SK-N-SH treated with all-trans-retinoic acid at 6 μM for 48 hours (cell line): ENCODE results near the gene CNGB1.

Experiments used
- ATAC-seq: fragments of 200-7000 bp; cut with Tn5 transposase; 3 replicates; pipeline ENCODE4 v1.9.1; 2020; ENCODE audit warnings: mild to moderate bottlenecking, moderate library complexity
- ARNTL ChIP-seq: fragments of 450-650 bp; formaldehyde crosslinking; IDR thresholded peaks from 2 replicates; pipeline ENCODE4 v1.5.0; 2020; ENCODE audit warnings: low read depth, mild to moderate bottlenecking, moderate library complexity, borderline replicate concordance
- BACH2 ChIP-seq: fragments of 250-450 bp; sonication (Bioruptor Pico); IDR thresholded peaks from 2 replicates; pipeline ENCODE4 v1.9.0; 2021; ENCODE audit warnings: mild to moderate bottlenecking, borderline replicate concordance
- CREB5 ChIP-seq: fragments of 250-450 bp; sonication (Bioruptor Pico); IDR thresholded peaks from 2 replicates; pipeline ENCODE4 v1.5.1; 2020; ENCODE audit warnings: low read depth, mild to moderate bottlenecking, moderate library complexity
- CSDC2 ChIP-seq: fragments of 250-450 bp; sonication (Bioruptor Pico); IDR thresholded peaks from 2 replicates; pipeline ENCODE4 v1.5.0; 2020; ENCODE audit warnings: mild to moderate bottlenecking, moderate library complexity
- ESRRG ChIP-seq: fragments of 250-450 bp; sonication (Bioruptor Pico); IDR thresholded peaks from 2 replicates; pipeline ENCODE4 v1.6.1; 2021; ENCODE audit warnings: mild to moderate bottlenecking
- GLIS3 ChIP-seq: fragments of 250-450 bp; sonication (Bioruptor Pico); IDR thresholded peaks from 2 replicates; pipeline ENCODE4 v1.5.0; 2020; ENCODE audit warnings: mild to moderate bottlenecking, moderate library complexity
- ISL1 ChIP-seq: fragments of 250-450 bp; sonication (Bioruptor Pico); IDR thresholded peaks from 2 replicates; pipeline ENCODE4 v2.1.2; 2022; ENCODE audit warnings: mild to moderate bottlenecking, moderate library complexity
- OSR1 ChIP-seq: fragments of 250-450 bp; sonication (Bioruptor Pico); IDR thresholded peaks from 2 replicates; pipeline ENCODE4 v1.8.0; 2022; ENCODE audit warnings: moderate library complexity, mild to moderate bottlenecking, inconsistent platforms
- POU6F1 ChIP-seq: fragments of 250-450 bp; sonication (Bioruptor Pico); IDR thresholded peaks from 2 replicates; pipeline ENCODE4 v1.8.0; 2021; ENCODE audit warnings: low read depth, mild to moderate bottlenecking, moderate library complexity, borderline replicate concordance
- PPARA ChIP-seq: fragments of 250-450 bp; sonication (Bioruptor Pico); IDR thresholded peaks from 2 replicates; pipeline ENCODE4 v1.5.0; 2020; ENCODE audit warnings: mild to moderate bottlenecking, borderline replicate concordance
- RARB ChIP-seq: fragments of 250-450 bp; sonication (Bioruptor Pico); IDR thresholded peaks from 2 replicates; pipeline ENCODE4 v1.8.0; 2021; ENCODE audit warnings: mild to moderate bottlenecking, moderate library complexity
- SNAI2 ChIP-seq: fragments of 250-450 bp; sonication (Bioruptor Pico); IDR thresholded peaks from 2 replicates; pipeline ENCODE4 v1.5.0; 2020; ENCODE audit warnings: mild to moderate bottlenecking, moderate library complexity
- TCF4 ChIP-seq: fragments of 250-450 bp; sonication (Bioruptor Pico); IDR thresholded peaks from 2 replicates; pipeline ENCODE4 v1.8.0; 2021; ENCODE audit warnings: mild to moderate bottlenecking, moderate library complexity, borderline replicate concordance
- ZC3H10 ChIP-seq: fragments of 250-450 bp; sonication (Bioruptor Pico); IDR thresholded peaks from 2 replicates; pipeline ENCODE4 v1.5.1; 2021; ENCODE audit warnings: mild to moderate bottlenecking, moderate library complexity
- ZFP3 ChIP-seq: fragments of 250-450 bp; sonication (Bioruptor Pico); IDR thresholded peaks from 2 replicates; pipeline ENCODE4 v1.5.0; 2020; ENCODE audit warnings: mild to moderate bottlenecking, moderate library complexity
- ZNF70 ChIP-seq: fragments of 450-650 bp; formaldehyde crosslinking; IDR thresholded peaks from 2 replicates; pipeline ENCODE4 v1.5.0; 2020; ENCODE audit warnings: mild to moderate bottlenecking, moderate library complexity
- ZNF8 ChIP-seq: fragments of 450-650 bp; formaldehyde crosslinking; IDR thresholded peaks from 2 replicates; pipeline ENCODE4 v1.5.0; 2020; ENCODE audit warnings: mild to moderate bottlenecking, moderate library complexity
- TF ChIP-seq, protein P1 (sequence below): fragments of 250-450 bp; sonication (Bioruptor Pico); IDR thresholded peaks from 2 replicates; pipeline ENCODE4 v1.5.1; 2021; ENCODE audit warnings: mild to moderate bottlenecking, moderate library complexity
- TF ChIP-seq, protein P2 (sequence below): fragments of 250-450 bp; sonication (Bioruptor Pico); IDR thresholded peaks from 2 replicates; pipeline ENCODE4 v1.5.0; 2020; ENCODE audit warnings: mild to moderate bottlenecking, moderate library complexity

Gene CNGB1

GRCh38 chr16:57882206-57882605 lies 88.7 kb downstream of the CNGB1 start:
- no peak for ATAC-seq
- no peak for TF ChIP-seq ZFP3 (CRISPR knock-in tag)
- TF ChIP-seq ESRRG (CRISPR knock-in tag): no peak
- TF ChIP-seq PPARA (CRISPR knock-in tag): no peak
- TF ChIP-seq, protein P1, sequence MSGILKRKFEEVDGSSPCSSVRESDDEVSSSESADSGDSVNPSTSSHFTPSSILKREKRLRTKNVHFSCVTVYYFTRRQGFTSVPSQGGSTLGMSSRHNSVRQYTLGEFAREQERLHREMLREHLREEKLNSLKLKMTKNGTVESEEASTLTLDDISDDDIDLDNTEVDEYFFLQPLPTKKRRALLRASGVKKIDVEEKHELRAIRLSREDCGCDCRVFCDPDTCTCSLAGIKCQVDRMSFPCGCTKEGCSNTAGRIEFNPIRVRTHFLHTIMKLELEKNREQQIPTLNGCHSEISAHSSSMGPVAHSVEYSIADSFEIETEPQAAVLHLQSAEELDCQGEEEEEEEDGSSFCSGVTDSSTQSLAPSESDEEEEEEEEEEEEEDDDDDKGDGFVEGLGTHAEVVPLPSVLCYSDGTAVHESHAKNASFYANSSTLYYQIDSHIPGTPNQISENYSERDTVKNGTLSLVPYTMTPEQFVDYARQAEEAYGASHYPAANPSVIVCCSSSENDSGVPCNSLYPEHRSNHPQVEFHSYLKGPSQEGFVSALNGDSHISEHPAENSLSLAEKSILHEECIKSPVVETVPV: no peak

- TF ChIP-seq OSR1 (CRISPR knock-in tag) (no peak), PPARA (CRISPR knock-in tag) (no peak), ZFP3 (CRISPR knock-in tag) (no peak), ARNTL (CRISPR knock-in tag) (no peak)
- TF ChIP-seq, protein P1: no peak
- TF ChIP-seq, all 23 proteins: peak for 0
Measured at GRCh38 chr16:57878586-57878985, 92.3 kb downstream of the CNGB1 start.

DNA sequence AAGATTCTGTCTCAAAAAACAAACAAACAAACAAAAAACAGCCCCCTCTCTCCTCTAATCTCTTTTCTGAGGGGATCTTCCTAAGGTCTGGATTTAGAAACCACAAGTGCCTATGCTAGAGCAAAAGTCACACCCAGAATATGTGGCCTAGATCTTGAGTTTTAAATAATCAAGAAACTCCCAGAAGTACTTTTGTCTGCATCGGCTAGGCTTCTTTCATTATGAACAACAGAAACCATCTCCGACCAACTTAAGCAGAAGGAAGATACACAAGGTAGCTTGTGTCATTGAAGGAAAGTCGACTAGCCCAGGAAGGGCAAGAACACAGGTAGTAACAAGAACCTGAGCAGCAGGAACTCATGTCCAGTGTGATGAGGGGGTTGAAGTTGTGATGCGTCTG lies 94.7 kb downstream of the CNGB1 start:
- TF ChIP-seq ISL1 (CRISPR knock-in tag) (no peak), ZNF8 (CRISPR knock-in tag) (no peak), TCF4 (CRISPR knock-in tag) (no peak), OSR1 (CRISPR knock-in tag) (no peak), GLIS3 (no peak)
- TF ChIP-seq, protein P2, sequence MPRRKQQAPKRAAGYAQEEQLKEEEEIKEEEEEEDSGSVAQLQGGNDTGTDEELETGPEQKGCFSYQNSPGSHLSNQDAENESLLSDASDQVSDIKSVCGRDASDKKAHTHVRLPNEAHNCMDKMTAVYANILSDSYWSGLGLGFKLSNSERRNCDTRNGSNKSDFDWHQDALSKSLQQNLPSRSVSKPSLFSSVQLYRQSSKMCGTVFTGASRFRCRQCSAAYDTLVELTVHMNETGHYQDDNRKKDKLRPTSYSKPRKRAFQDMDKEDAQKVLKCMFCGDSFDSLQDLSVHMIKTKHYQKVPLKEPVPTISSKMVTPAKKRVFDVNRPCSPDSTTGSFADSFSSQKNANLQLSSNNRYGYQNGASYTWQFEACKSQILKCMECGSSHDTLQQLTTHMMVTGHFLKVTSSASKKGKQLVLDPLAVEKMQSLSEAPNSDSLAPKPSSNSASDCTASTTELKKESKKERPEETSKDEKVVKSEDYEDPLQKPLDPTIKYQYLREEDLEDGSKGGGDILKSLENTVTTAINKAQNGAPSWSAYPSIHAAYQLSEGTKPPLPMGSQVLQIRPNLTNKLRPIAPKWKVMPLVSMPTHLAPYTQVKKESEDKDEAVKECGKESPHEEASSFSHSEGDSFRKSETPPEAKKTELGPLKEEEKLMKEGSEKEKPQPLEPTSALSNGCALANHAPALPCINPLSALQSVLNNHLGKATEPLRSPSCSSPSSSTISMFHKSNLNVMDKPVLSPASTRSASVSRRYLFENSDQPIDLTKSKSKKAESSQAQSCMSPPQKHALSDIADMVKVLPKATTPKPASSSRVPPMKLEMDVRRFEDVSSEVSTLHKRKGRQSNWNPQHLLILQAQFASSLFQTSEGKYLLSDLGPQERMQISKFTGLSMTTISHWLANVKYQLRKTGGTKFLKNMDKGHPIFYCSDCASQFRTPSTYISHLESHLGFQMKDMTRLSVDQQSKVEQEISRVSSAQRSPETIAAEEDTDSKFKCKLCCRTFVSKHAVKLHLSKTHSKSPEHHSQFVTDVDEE: no peak
- TF ChIP-seq, all 23 proteins: peak for 0
- no peak for ATAC-seq

More at GRCh38 chr16:57878586-57878985, 92.3 kb downstream of the CNGB1 start:
- ATAC-seq: no peak

DNA sequence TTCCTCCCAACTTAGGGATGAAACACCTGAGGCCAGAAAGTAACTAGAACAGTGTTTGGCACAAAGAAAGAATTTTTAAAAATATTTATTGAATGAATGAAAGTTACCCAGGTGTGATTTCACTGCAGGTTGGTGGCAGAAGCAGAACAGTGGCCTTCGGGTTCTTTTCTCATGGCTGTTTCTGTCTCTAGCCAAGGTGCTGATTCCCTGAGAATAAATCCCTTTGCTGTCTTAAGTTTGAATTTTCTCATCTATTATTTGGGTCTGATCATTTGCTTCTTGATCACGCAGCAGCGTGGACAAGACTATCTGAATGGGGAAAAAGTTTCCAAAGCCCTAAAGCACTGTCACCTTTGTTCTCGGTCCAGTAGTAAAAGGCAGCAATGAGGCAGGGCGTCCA lies 95.6 kb downstream of the CNGB1 start:
- TF ChIP-seq CREB5 (CRISPR knock-in tag) (no peak), ZNF8 (CRISPR knock-in tag) (no peak), TCF4 (CRISPR knock-in tag) (no peak), SNAI2 (CRISPR knock-in tag) (no peak), GLIS3 (no peak), BACH2 (CRISPR knock-in tag) (no peak), POU6F1 (CRISPR knock-in tag) (no peak), ARNTL (CRISPR knock-in tag) (no peak), RARB (CRISPR knock-in tag) (no peak), ZNF70 (CRISPR knock-in tag) (no peak), ISL1 (CRISPR knock-in tag) (no peak), ZFP3 (CRISPR knock-in tag) (no peak), ESRRG (CRISPR knock-in tag) (no peak), PPARA (CRISPR knock-in tag) (no peak), CSDC2 (CRISPR knock-in tag) (no peak), ZC3H10 (no peak)
- TF ChIP-seq, protein P2: no peak
- TF ChIP-seq, protein P1: no peak
- no peak for ATAC-seq
